IPS DF 4.7 (cell line): ENCODE data around the gene SMC1A.
"Not testable (repeated sequence)": the region's sequence is repeated elsewhere in the genome, so short reads cannot be mapped to it uniquely, and the experiment has no call there.

ENCODE experiments used
- DNase-seq: peaks from one replicate; pipeline ENCODE4 v3.0.0-alpha.2; 2013; ENCODE audit warnings: low spot score; ENCODE audit errors: extremely low read depth

The SMC1A gene

GRCh38 chrX:53422086-53422860 lies at the start of gene SMC1A:
TSS of gene SMC1A (minus strand) at chrX:53422654. CDS start at chrX:53422600, 54 bp downstream.
- peak; percentile 86 for DNase-seq

DNA sequence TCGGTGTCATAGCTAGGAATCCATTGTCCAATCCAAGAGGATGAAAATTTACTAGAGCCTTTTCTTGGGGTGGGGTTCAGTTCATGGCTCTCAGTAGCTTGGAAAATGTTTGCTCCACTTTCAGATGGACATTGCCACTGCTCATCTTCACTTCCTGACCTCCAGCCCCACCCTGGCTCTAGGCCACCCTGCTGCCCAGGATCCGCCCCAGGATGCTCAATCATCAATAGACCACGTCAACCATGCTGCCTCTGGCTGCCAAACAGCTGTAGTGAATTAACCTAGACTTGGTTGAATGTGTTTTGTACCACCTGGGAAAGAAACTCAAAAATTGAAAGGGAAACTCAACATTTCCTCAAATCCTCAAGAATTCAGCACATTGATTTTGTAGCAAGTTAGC lies 48.9 kb upstream of the SMC1A start:
- DNase-seq = no peak

DNA sequence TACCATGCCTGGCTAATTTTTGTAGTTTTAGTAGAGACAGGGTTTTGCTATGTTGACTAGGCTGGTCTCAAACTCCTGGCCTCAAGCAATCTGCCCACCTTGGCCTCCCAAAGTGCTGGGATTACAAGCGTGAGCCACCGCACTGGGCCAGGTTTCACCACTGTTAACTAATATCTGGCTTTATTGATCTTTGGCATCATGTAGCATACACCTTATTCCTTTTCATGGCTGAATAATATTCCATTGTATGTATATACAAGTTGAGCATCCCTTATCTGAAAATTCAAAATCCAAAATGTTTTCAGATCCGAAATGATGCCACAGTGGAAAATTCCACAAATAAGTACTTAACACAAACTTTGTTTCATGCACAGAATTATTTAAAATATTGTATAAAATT lies 46.2 kb upstream of the SMC1A start:
- not testable (repeated sequence) for DNase-seq

DNA sequence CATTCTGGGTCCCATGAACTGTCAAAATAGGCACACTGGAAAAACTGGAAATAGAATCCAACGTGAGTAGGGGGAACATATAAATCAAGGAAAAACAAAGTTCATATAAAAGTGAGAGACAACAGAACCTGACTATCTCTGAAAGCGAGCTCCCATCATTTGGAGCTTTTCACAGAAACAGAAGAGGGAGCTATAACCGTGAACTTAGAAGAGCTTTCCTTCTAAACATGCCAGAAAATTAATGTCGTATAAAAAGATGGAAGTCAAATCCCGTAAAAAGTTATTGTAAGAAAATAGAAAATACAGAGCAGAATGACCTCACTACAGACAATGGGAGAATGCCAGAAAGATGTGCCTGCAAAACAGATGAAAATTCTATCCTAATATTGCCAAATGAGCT lies 35.6 kb upstream of the SMC1A start:
- DNase-seq = no peak

GRCh38 chrX:53456254-53456653 lies 33.8 kb upstream of the SMC1A start:
- DNase-seq = no peak

GRCh38 chrX:53452812-53453211 lies 30.4 kb upstream of the SMC1A start:
- no peak for DNase-seq

DNA sequence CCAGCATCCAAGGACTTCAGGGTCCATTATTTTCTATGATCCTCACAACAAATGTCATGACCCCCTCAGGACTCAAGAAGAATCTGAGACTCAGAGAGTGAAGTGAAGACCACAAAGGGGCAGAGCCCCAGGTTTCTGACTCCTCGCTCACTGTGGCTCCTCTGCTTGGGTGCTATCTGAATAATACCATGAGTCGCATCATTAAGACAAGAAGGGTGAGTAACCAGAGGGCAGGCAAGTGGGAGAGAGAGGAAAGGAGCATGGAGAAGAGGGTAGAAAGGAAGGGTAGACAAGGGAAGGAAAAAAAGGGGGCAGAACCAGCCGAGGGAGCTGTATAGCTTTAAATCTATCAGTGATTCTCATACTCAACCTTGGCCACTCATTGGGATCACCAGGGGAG lies 27.2 kb upstream of the SMC1A start:
- DNase-seq = no peak

DNA sequence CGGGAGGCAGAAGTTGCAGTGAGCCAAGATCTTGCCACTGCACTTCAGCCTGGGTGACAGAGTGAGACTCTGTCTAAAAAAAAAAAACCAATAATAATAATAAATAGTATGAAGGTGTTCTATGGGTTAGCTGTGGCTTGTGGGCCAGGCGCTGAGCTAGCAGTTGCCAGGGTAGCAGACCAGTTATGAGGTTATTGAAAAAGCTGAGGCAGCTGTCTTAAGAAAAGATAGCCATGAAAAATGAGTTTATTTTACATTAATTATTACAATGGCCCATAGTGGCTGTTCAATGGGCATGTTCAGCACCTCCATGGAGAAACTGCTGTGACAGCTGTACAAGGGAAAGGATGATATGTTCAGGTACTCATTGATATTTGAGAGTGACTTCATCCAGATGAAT lies 25.0 kb upstream of the SMC1A start:
- no peak for DNase-seq

DNA sequence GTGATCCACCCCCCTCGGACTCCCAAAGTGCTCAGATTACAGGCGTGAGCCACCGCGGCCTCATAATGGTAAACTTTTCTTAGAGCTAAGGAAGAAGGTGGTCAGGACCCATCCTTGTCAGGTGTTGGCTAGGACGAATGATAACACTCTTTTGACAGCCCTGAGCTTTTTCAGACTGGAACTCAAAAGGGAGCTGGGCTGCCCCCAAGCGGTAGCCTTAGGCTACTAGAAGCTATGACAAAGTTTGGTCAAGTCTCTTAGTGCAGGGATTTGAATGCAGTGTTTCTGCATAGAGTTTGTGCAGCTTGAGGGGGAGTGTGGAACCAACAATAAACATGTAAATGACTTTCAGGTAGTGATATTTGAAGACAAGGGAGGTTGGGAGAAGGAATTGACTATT lies 23.5 kb upstream of the SMC1A start:
- DNase-seq = no peak

DNA sequence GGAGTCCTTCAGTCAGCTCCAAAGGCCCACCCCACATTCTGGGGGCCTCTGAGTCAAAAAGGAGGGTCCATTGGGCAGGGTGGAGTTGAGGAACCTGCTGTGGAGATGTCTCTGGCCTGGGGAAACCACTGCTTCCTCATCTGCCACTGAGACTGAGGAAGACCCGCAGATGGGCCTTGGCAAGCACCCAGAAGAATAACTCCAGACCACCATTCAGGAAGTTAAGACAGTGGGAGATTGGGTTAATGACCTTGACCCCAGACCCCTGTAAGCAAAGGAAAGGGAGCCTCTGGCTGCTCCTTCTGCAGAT lies 19.8 kb upstream of the SMC1A start:
- no peak for DNase-seq

DNA sequence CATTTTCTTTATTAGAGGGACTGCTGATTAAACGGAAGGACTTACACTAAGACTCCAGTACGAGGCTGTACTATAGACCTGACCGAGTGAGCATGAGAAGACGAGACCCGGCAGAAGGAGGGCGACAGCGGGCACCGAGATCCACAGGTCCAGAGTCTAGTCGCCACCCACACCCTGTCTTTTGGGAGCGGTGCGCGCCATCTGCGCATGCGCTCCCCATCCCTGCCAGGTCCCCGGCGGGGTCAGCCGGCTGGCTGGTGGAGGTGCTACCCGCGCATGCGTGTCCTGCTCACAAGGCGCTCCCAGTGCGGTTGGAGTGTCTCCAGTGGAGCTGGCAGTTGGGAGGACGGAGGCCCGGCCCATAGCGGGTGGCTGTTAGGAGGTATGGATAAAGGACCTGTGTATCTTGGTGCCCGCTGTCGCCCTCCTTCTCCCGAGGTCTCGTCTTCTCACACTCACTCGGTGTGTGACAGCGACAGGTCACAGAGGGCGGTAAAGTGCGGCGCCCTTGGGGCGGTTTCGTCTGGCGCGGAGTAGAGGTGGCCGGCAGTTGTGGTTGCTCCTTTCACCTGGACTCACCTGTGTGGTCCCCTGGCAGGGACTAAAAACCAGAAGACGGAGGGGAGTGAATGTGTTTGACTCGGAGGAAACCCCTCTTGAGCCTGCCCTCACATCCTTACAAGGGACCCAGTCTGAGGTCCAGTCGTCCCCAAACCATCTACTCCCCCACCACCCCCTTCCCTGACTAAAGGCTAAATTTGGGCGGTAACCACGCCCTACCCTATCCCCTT lies 19.3 kb upstream of the SMC1A start:
- DNase-seq = no peak

DNA sequence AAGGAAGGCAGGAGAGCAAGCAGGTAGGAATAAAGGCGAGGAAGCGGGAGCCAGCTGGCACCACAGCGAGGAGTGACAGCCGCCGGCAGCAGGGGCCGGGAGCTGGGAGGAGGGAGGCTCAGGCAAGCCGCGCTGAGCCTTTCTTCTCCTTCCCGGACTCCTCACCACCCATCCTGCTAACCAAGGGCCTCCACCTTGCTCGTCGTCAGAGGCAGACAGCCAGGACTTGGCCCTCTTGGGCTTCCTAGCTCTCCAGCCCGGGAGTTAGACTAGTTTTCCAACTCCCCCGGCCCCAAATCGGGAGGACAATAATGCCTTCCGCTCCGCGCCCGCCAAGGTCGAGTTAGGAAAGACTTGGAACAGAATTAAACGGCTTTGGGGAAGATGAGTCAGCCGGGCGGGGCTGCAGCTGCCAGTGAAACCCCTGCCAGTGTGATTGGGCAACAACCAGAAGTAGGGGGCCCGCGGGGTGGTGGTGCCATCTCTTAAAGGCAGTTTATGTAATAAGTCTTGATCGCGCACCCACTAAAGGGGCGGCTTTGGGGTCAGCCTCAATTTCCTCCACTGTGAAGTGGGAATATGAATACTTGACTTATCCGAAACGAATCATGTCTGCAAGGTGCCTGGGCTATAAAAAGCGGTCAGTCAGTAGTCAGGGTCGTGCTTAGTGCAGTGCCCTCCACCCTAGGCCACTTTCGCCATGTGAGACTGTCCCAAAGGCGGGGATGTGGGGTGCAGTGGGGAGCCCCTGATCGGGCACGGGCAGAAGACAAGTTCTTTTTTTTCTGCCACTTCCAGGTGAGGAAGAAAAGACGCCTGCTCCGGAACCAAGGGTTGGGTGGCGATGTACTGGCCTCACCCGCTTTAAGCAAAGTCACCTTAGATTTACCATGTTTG lies 18.4 kb upstream of the SMC1A start:
- DNase-seq = no peak

GRCh38 chrX:53440101-53440500 lies 17.6 kb upstream of the SMC1A start:
- no peak for DNase-seq

DNA sequence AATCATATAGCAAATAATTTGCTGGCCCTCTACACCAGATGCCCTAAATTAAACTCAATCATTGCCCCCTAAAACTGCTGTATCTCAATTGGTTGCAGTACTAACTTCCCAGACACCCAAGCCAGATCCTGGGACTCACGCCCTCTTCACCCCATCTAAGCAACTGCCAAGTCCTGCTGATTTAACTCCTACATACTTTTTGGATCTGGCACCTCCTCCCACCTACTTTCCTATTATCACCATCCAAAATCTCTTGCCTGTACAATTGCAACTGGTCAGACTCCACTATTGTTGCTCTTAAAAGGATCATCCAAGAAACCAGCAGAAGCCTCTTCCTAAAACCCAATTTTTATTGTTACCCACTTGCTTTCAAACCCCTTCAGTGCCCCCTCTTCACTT lies 16.4 kb upstream of the SMC1A start:
- DNase-seq = no peak

DNA sequence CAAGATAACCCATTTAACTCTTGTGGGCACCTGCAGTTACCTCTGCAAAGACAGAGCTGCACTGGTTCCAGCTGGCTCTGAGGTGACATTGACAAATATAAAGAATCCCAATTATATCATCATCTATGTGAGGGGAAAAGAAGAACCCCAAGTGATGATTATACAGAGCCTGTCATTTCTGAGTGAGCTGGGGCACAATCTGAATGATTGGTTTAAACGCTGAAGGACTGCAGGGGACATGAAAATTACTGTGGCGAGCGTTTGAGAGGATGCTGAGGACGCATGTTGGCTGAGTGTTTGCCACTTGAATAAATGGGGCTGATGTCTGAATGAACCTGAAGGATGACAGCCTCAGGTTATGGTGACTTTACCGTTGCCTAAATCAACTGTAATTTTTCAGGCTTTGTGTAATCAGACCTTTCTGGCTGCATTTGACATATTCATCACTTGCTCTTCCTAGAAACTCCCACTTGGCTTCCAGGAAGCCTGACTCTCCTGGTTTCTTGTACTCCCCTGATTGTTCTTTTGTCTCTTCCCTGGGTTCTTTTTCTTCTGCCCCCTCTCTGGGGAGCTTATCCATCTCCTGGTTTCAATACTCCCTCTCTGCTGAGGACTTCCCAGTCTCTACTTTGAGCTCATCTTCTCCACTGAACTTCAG lies 15.8 kb upstream of the SMC1A start:
- no peak for DNase-seq

GRCh38 chrX:53437206-53437605 lies 14.8 kb upstream of the SMC1A start:
- DNase-seq = no peak

- DNase-seq = no peak
Observed at GRCh38 chrX:53435997-53436396, 13.5 kb upstream of the SMC1A start.

GRCh38 chrX:53433651-53434639 lies 11.5 kb upstream of the SMC1A start, which contains the start of gene HSD17B10:
TSS of gene HSD17B10 (minus strand) at chrX:53434370. CDS start at chrX:53434345, 25 bp downstream.
- DNase-seq = no peak

- no peak for DNase-seq
Observed at GRCh38 chrX:53430231-53430630, 7.8 kb upstream of the SMC1A start.

- DNase-seq = no peak
Observed at GRCh38 chrX:53429755-53430154, 7.3 kb upstream of the SMC1A start.
